Neural cell (in vitro differentiated cells): ENCODE measurements around the gene WNT16. TPM values are rescaled to one million over a fixed set of nuclear protein-coding genes. Genes with fewer than 3 reads are reported as not detected.

Experiments used
- H2AFZ ChIP-seq: fragments of 200-600, 300-800 bp; sonication (generic), shearing (Covaris generic); 2 replicates; pipeline ENCODE4 v1.6.0; 2014; ENCODE audit warnings: low read depth, mild to moderate bottlenecking, antibody characterized with exemption, low read length, moderate library complexity
- H3F3A ChIP-seq: fragments of 200-600 bp; shearing (Covaris generic); 2 replicates; pipeline ENCODE4 v1.6.1; 2016; ENCODE audit warnings: mild to moderate bottlenecking, moderate library complexity, mixed read lengths, antibody characterized with exemption, low read length; ENCODE audit not compliant: insufficient read depth, poor library complexity, severe bottlenecking
- H3K27ac ChIP-seq: fragments of 200-600, 300-800 bp; sonication (generic), shearing (Covaris generic); 2 replicates; pipeline ENCODE4 v1.5.1; 2014; ENCODE audit warnings: mild to moderate bottlenecking, low read length, moderate library complexity
- H3K27me3 ChIP-seq: fragments of 300-800, 200-600 bp; sonication (generic), shearing (Covaris generic); 2 replicates; pipeline ENCODE4 v1.6.0; 2014; ENCODE audit warnings: mild to moderate bottlenecking, low read depth, low read length, moderate library complexity; ENCODE audit not compliant: insufficient read depth
- H3K36me3 ChIP-seq: fragments of 300-800, 200-600 bp; sonication (generic), shearing (Covaris generic); 2 replicates; pipeline ENCODE4 v1.5.1; 2014; ENCODE audit warnings: mild to moderate bottlenecking, antibody characterized with exemption, low read length, moderate library complexity; ENCODE audit not compliant: insufficient read depth
- H3K4me2 ChIP-seq: fragments of 300-800, 200-600 bp; sonication (generic), shearing (Covaris generic); 2 replicates; pipeline ENCODE4 v1.6.0; 2014; ENCODE audit warnings: mild to moderate bottlenecking, low read length
- H3K4me3 ChIP-seq: fragments of 300-800, 200-600 bp; sonication (generic), shearing (Covaris generic); 2 replicates; pipeline ENCODE4 v1.5.1; 2014; ENCODE audit warnings: mild to moderate bottlenecking, low read length, moderate library complexity
- H3K79me2 ChIP-seq: fragments of 200-600 bp; shearing (Covaris generic); replicated peaks from 2 replicates; pipeline ENCODE4 v1.6.0; 2014; ENCODE audit warnings: mild to moderate bottlenecking, low read length, moderate library complexity; ENCODE audit not compliant: insufficient read depth
- H3K9ac ChIP-seq: fragments of 300-800, 200-600 bp; sonication (generic), shearing (Covaris generic); 2 replicates; pipeline ENCODE4 v1.6.1; 2016; ENCODE audit warnings: mild to moderate bottlenecking, low read length, mixed read lengths
- H3K9me2 ChIP-seq: fragments of 200-600 bp; shearing (Covaris generic); 2 replicates; pipeline ENCODE4 v1.6.1; 2016; ENCODE audit warnings: mild to moderate bottlenecking, low read length, mixed read lengths; ENCODE audit not compliant: insufficient read depth
- H3K9me3 ChIP-seq: fragments of 200-600, 300-800 bp; sonication (generic), shearing (Covaris generic); 2 replicates; pipeline ENCODE4 v1.6.1; 2016; ENCODE audit warnings: mild to moderate bottlenecking, mixed run types, low read length, moderate library complexity, mixed read lengths
- H4K20me1 ChIP-seq: fragments of 200-600 bp; shearing (Covaris generic); 2 replicates; pipeline ENCODE4 v1.6.1; 2016; ENCODE audit warnings: mild to moderate bottlenecking, mixed run types; ENCODE audit not compliant: insufficient read depth
- EP300 ChIP-seq: fragments of 450-650 bp; conservative IDR thresholded peaks from 2 replicates; pipeline ENCODE4 v1.6.1; 2014; ENCODE audit warnings: antibody characterized with exemption, mild to moderate bottlenecking, moderate library complexity; ENCODE audit not compliant: poor library complexity, severe bottlenecking
- EZH2 ChIP-seq: fragments of 200-600, 300-800 bp; shearing (Covaris generic), sonication (generic); IDR thresholded peaks from 2 replicates; pipeline ENCODE4 v1.6.1; 2014; ENCODE audit warnings: antibody characterized with exemption, low read length, borderline replicate concordance, mild to moderate bottlenecking; ENCODE audit not compliant: insufficient read depth, poor library complexity, severe bottlenecking
- MXI1 ChIP-seq: fragments of 450-650 bp; conservative IDR thresholded peaks from 2 replicates; pipeline ENCODE4 v1.6.1; 2014; ENCODE audit warnings: antibody characterized with exemption, mild to moderate bottlenecking; ENCODE audit not compliant: poor library complexity, severe bottlenecking
- POLR2AphosphoS5 ChIP-seq: IDR thresholded peaks from 2 replicates; pipeline ENCODE4 v1.6.1; 2012
- RAD21 ChIP-seq: fragments of 450-650 bp; conservative IDR thresholded peaks from 2 replicates; pipeline ENCODE4 v1.6.1; 2014; ENCODE audit warnings: antibody characterized with exemption, mild to moderate bottlenecking, moderate library complexity
- SMC3 ChIP-seq: fragments of 450-650 bp; conservative IDR thresholded peaks from 2 replicates; pipeline ENCODE4 v1.6.1; 2014; ENCODE audit warnings: antibody characterized with exemption, mild to moderate bottlenecking, moderate library complexity; ENCODE audit not compliant: poor library complexity
- TAF1 ChIP-seq: IDR thresholded peaks from 2 replicates; pipeline ENCODE4 v1.6.1; 2012; ENCODE audit warnings: low read depth
- polyA plus RNA-seq: library from polyadenylated mRNA; depleted of rRNA; stranded (reverse); fragments of >200 nt; gene quantifications from 2 replicates; pipeline ENCODE4 v1.2.3, GENCODE V29; 2014
- TF ChIP-seq, protein P1 (sequence below): IDR thresholded peaks from 2 replicates; pipeline ENCODE4 v1.6.1; 2012; ENCODE audit warnings: borderline replicate concordance
- TF ChIP-seq, protein P2 (sequence below): fragments of 450-650 bp; IDR thresholded peaks from 2 replicates; pipeline ENCODE4 v1.5.1; 2014; ENCODE audit warnings: antibody characterized with exemption, mild to moderate bottlenecking, moderate library complexity; ENCODE audit not compliant: poor library complexity, severe bottlenecking

Gene WNT16
- polyA plus RNA-seq, 1 donor from 2014 or later: not detected

DNA sequence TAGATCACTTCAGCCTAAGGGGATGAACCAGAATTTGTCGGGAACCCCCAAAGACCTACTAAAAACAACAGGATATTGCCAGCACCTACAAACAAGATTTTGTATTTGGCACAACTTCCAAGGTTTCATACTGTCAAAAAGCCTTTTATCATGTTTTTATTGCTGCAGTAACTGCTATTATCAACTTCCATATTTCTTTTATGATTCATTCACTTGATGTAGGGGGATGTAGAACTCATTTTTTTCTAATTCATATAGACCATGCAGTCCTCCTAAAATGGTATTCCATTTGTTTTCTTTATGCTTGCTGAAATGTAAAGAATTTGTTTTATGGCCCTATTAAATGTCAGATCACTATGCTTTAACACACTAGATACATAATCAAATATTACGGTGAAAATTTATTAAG, 30.0 kb upstream of the WNT16 start:
- no peaks in the 10 kb centered on the region for H3F3A ChIP-seq
- H3K9ac ChIP-seq: no peak overlapping the region
- H3K4me2 ChIP-seq: no peak overlapping the region
- H4K20me1 ChIP-seq: no peaks in the 10 kb centered on the region
- no peaks in the 10 kb centered on the region for H3K9me2 ChIP-seq
- no peak overlapping the region for H3K4me3 ChIP-seq
- no peaks in the 10 kb centered on the region for H3K79me2 ChIP-seq
- H3K9me3 ChIP-seq: no peaks in the 10 kb centered on the region
- no peak overlapping the region for H2AFZ ChIP-seq
- H3K27me3 ChIP-seq: no peaks in the 10 kb centered on the region
- no peak overlapping the region for H3K27ac ChIP-seq
- TF ChIP-seq POLR2AphosphoS5 (no peak), SMC3 (no peak), MXI1 (no peak), EZH2 (no peak), RAD21 (no peak), TAF1 (no peak), EP300 (no peak)
- TF ChIP-seq, protein P1, sequence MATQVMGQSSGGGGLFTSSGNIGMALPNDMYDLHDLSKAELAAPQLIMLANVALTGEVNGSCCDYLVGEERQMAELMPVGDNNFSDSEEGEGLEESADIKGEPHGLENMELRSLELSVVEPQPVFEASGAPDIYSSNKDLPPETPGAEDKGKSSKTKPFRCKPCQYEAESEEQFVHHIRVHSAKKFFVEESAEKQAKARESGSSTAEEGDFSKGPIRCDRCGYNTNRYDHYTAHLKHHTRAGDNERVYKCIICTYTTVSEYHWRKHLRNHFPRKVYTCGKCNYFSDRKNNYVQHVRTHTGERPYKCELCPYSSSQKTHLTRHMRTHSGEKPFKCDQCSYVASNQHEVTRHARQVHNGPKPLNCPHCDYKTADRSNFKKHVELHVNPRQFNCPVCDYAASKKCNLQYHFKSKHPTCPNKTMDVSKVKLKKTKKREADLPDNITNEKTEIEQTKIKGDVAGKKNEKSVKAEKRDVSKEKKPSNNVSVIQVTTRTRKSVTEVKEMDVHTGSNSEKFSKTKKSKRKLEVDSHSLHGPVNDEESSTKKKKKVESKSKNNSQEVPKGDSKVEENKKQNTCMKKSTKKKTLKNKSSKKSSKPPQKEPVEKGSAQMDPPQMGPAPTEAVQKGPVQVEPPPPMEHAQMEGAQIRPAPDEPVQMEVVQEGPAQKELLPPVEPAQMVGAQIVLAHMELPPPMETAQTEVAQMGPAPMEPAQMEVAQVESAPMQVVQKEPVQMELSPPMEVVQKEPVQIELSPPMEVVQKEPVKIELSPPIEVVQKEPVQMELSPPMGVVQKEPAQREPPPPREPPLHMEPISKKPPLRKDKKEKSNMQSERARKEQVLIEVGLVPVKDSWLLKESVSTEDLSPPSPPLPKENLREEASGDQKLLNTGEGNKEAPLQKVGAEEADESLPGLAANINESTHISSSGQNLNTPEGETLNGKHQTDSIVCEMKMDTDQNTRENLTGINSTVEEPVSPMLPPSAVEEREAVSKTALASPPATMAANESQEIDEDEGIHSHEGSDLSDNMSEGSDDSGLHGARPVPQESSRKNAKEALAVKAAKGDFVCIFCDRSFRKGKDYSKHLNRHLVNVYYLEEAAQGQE: no peak
- TF ChIP-seq, protein P2, sequence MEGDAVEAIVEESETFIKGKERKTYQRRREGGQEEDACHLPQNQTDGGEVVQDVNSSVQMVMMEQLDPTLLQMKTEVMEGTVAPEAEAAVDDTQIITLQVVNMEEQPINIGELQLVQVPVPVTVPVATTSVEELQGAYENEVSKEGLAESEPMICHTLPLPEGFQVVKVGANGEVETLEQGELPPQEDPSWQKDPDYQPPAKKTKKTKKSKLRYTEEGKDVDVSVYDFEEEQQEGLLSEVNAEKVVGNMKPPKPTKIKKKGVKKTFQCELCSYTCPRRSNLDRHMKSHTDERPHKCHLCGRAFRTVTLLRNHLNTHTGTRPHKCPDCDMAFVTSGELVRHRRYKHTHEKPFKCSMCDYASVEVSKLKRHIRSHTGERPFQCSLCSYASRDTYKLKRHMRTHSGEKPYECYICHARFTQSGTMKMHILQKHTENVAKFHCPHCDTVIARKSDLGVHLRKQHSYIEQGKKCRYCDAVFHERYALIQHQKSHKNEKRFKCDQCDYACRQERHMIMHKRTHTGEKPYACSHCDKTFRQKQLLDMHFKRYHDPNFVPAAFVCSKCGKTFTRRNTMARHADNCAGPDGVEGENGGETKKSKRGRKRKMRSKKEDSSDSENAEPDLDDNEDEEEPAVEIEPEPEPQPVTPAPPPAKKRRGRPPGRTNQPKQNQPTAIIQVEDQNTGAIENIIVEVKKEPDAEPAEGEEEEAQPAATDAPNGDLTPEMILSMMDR: no peak
- no peaks in the 10 kb centered on the region for H3K36me3 ChIP-seq

DNA sequence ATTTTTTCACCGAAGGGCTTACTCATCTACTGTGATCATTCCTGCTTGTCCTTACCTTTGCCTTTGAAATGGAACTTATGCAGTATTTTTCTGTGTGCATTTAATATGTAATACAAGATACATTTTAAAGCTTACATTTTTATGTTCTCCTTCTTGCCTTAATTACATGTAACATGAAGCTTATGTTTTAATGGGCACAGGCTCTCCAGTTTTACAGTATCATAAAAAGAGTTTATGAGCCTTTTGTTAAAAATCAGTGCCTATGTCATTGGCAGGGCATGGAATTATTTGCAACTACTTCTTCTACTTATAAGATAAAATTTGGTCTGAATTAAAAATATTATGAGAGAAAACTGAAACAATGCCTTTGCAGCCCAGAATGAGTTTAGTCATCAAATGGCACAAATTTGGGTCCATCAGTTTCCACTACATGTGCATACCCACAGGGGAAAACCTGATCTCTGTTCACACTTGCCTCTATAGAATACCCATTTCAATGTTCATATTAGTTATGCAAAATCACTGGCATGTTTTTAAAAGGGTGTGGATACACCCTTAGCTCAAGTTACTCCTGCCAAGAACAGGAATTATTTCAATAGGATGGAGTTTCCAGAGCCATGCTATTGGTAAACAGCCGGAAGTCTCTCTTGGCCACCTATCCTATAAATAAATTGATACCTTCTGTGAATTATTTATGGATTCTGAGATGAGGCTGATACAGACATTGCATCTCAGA, 27.9 kb upstream of the WNT16 start:
- TF ChIP-seq EZH2: no peak
- TF ChIP-seq POLR2AphosphoS5: no peak
- TF ChIP-seq, protein P2: no peak
- no peak for TF ChIP-seq SMC3
- TF ChIP-seq, protein P1: no peak
- no peak for TF ChIP-seq RAD21
- no peak for TF ChIP-seq TAF1
- no peak for TF ChIP-seq EP300
- TF ChIP-seq MXI1: no peak

More for the DNA sequence above, 27.9 kb upstream of the WNT16 start:
- H3K27me3 ChIP-seq: no peaks in the 10 kb centered on the region
- H4K20me1 ChIP-seq: no peaks in the 10 kb centered on the region
- H3K27ac ChIP-seq: no peak overlapping the region
- H3K79me2 ChIP-seq: no peaks in the 10 kb centered on the region
- H3K36me3 ChIP-seq: no peaks in the 10 kb centered on the region
- no peak overlapping the region for H3K4me3 ChIP-seq
- no peak overlapping the region for H2AFZ ChIP-seq
- H3K9ac ChIP-seq: no peak overlapping the region
- H3F3A ChIP-seq: no peaks in the 10 kb centered on the region
- no peak overlapping the region for H3K4me2 ChIP-seq
- no peaks in the 10 kb centered on the region for H3K9me2 ChIP-seq
- H3K9me3 ChIP-seq: no peaks in the 10 kb centered on the region
